K562 (cell line): Measurements from ENCODE around the gene PEDS1. TPM values are rescaled to one million over a fixed set of nuclear protein-coding genes. Genes with fewer than 3 reads are reported as not detected.

Experiments used
- DDX20 ChIP-seq: fragments of 450-650 bp; IDR thresholded peaks from 2 replicates; pipeline ENCODE4 v1.6.1; 2016; ENCODE audit warnings: missing genetic modification characterization, low read depth, mild to moderate bottlenecking, missing compliant biosample characterization, moderate library complexity
- FOXP1 ChIP-seq: sonication (generic); formaldehyde crosslinking; IDR thresholded peaks from 2 replicates; pipeline ENCODE4 v1.8.0; 2022; ENCODE audit warnings: mild to moderate bottlenecking, missing genetic modification reagents
- POLR2G ChIP-seq: fragments of 200-400 bp; formaldehyde crosslinking; IDR thresholded peaks from 2 replicates; pipeline ENCODE4 v1.6.1; 2017; ENCODE audit warnings: low read depth, mild to moderate bottlenecking, antibody characterized with exemption, low read length, moderate library complexity
- RBBP5 ChIP-seq: fragments of 200-600 bp; sonication (generic); IDR thresholded peaks from 2 replicates; pipeline ENCODE4 v1.6.1; 2012; ENCODE audit warnings: borderline replicate concordance, mild to moderate bottlenecking, low read length, control low read depth, inconsistent platforms; ENCODE audit not compliant: insufficient read depth, poor library complexity, severe bottlenecking
- RBM14 ChIP-seq: fragments of 200-400 bp; formaldehyde crosslinking; IDR thresholded peaks from 2 replicates; pipeline ENCODE4 v1.6.1; 2018; ENCODE audit warnings: low read depth, mild to moderate bottlenecking, low read length, moderate library complexity, borderline replicate concordance; ENCODE audit not compliant: insufficient read depth
- TOE1 ChIP-seq, 2 experiments: fragments of 450-650 bp in 1 of 2; sonication (generic) in 1 of 2; formaldehyde crosslinking in 1 of 2; IDR thresholded peaks; 2 replicates each; pipeline versions ENCODE4 v1.7.1 to v1.8.0; 2016 to 2022; ENCODE audit warnings: borderline replicate concordance in 2 of 2, mild to moderate bottlenecking in 2 of 2, antibody characterized with exemption in 1 of 2, inconsistent platforms in 1 of 2, low read depth in 1 of 2, missing genetic modification reagents in 1 of 2, moderate library complexity in 1 of 2
- TRIM24 ChIP-seq, 2 experiments: fragments of 450-650 bp; IDR thresholded peaks; 2 replicates each; pipeline ENCODE4 v1.6.1; 2016
- ZNF134 ChIP-seq: fragments of 250-450 bp; sonication (Bioruptor Pico); conservative IDR thresholded peaks from 2 replicates; pipeline ENCODE4 v1.4.0; 2020
- ZNF165 ChIP-seq: fragments of 250-450 bp; sonication (Bioruptor Pico); IDR thresholded peaks from 2 replicates; pipeline ENCODE4 v1.4.0; 2020; ENCODE audit warnings: borderline replicate concordance
- ZNF766 ChIP-seq: fragments of 200-800 bp; sonication (Bioruptor generic); conservative IDR thresholded peaks from 2 replicates; pipeline ENCODE4 v1.6.1; 2016; ENCODE audit warnings: missing genetic modification characterization, missing compliant biosample characterization
- ZZZ3 ChIP-seq: fragments of 450-650 bp; IDR thresholded peaks from 2 replicates; pipeline ENCODE4 v1.6.1; 2016; ENCODE audit warnings: antibody characterized with exemption, mild to moderate bottlenecking, moderate library complexity
- polyA plus RNA-seq, 8 experiments: library from polyadenylated mRNA; depleted of rRNA in 4 of 8; stranded (reverse) in 5 of 8; unstranded in 3 of 8; fragments of >200 nt; fragmentation: Nextera tagmentation in 2 of 8; fragmentation: Illumina TruSeq in 1 of 8; extraction: Ambion mirVana in 2 of 8; extraction: Trizol in 1 of 8; gene quantifications; 2 replicates each; pipeline versions ENCODE4 v1.2.1 to v1.2.3, GENCODE V29; 2011 to 2014; ENCODE audit warnings: inconsistent platforms in 1 of 8, missing spikeins in 1 of 8
- total RNA-seq, 7 experiments: library from RNA; depleted of rRNA in 6 of 7; stranded (reverse); fragments of >200 nt in 6 of 7; fragmentation: Illumina TruSeq in 2 of 7; extraction: Trizol in 2 of 7; gene quantifications; 2 replicates each; pipeline versions ENCODE4 v1.2.1 to v1.2.3, GENCODE V29; 2011 to 2021; ENCODE audit warnings: low replicate concordance in 1 of 7
- TF ChIP-seq, protein P1 (sequence below): fragments of 250-450 bp; sonication (Bioruptor Pico); IDR thresholded peaks from 2 replicates; pipeline ENCODE4 v1.6.1; 2021; ENCODE audit warnings: mild to moderate bottlenecking
- TF ChIP-seq, protein P2 (sequence below): fragments of 450-650 bp; formaldehyde crosslinking; IDR thresholded peaks from 2 replicates; pipeline ENCODE4 v1.4.0; 2022; ENCODE audit warnings: missing genetic modification characterization
- TF ChIP-seq, protein P3 (sequence below): sonication (generic); formaldehyde crosslinking; IDR thresholded peaks from 2 replicates; pipeline ENCODE4 v1.5.0; 2020; ENCODE audit warnings: missing genetic modification reagents
- TF ChIP-seq, protein P4 (sequence below): IDR thresholded peaks from 3 replicates; pipeline ENCODE4 v1.6.1; 2011; ENCODE audit warnings: borderline replicate concordance, mild to moderate bottlenecking, moderate library complexity; ENCODE audit not compliant: insufficient read length; ENCODE audit errors: extremely low read depth
- TF ChIP-seq, protein P5 (sequence below): fragments of 250-450 bp; sonication (Bioruptor Pico); IDR thresholded peaks from 2 replicates; pipeline ENCODE4 v1.8.0; 2022; ENCODE audit warnings: moderate library complexity, mild to moderate bottlenecking, inconsistent platforms

The PEDS1 gene
- total and polyA plus RNA-seq, 9 of the 15 experiments (the other 6 are each of a cell fraction or from before 2014, with no cell fraction given), result 2.9 to 38.5 (median 24.2) TPM

DNA sequence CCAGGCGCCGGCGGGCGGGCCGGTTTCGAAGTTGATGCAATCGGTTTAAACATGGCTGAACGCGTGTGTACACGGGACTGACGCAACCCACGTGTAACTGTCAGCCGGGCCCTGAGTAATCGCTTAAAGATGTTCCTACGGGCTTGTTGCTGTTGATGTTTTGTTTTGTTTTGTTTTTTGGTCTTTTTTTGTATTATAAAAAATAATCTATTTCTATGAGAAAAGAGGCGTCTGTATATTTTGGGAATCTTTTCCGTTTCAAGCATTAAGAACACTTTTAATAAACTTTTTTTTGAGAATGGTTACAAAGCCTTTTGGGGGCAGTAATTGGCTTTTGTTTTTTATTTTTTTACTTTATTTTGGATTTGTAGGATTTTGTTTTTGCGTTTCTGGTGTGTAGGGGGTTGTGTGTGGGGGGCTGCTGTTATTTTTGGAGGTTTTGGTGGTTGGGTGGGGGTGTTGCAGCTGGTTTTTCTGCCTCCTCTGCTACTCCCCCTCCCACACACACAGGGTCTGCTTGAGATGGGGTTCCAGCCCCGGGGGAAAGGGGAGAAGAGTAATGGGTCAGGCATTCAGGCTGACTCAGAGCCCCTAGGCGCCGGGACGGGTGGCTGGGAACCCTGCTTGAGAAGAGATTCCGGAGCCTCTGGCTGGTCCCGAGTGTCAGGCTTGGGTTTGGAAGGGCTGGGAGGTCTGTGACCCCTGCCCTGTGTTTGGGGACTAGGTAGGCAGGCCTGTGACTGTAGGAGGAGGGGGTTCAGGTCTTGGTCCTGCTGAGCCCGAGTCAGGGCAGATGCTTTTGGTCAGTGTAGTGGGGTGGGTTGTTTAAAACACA lies 39.1 kb upstream of the PEDS1 start (continued):
- TF ChIP-seq, protein P1, sequence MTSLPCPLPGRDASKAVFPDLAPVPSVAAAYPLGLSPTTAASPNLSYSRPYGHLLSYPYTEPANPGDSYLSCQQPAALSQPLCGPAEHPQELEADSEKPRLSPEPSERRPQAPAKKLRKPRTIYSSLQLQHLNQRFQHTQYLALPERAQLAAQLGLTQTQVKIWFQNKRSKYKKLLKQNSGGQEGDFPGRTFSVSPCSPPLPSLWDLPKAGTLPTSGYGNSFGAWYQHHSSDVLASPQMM (CRISPR knock-in tag), result no peak
- TF ChIP-seq, protein P2, sequence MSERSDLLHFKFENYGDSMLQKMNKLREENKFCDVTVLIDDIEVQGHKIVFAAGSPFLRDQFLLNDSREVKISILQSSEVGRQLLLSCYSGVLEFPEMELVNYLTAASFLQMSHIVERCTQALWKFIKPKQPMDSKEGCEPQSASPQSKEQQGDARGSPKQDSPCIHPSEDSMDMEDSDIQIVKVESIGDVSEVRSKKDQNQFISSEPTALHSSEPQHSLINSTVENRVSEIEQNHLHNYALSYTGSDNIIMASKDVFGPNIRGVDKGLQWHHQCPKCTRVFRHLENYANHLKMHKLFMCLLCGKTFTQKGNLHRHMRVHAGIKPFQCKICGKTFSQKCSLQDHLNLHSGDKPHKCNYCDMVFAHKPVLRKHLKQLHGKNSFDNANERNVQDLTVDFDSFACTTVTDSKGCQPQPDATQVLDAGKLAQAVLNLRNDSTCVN (CRISPR knock-in tag), result no peak
- TF ChIP-seq, protein P3, sequence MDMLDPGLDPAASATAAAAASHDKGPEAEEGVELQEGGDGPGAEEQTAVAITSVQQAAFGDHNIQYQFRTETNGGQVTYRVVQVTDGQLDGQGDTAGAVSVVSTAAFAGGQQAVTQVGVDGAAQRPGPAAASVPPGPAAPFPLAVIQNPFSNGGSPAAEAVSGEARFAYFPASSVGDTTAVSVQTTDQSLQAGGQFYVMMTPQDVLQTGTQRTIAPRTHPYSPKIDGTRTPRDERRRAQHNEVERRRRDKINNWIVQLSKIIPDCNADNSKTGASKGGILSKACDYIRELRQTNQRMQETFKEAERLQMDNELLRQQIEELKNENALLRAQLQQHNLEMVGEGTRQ (CRISPR knock-in tag), result 0 out of 2 replicates have a peak, but pooled peaks have one; percentile 14
- TF ChIP-seq RBBP5, result no peak
- peak; percentile 54 to 78 for TF ChIP-seq TRIM24 (IDR thresholded peaks at IDR 0.05)
- TF ChIP-seq ZNF134 (CRISPR knock-in tag), result no peak
- no peak for TF ChIP-seq RBM14
- TF ChIP-seq ZNF165, result no peak
- TF ChIP-seq DDX20, result no peak
- peak; percentile 68 for TF ChIP-seq POLR2G
- TF ChIP-seq, protein P4, sequence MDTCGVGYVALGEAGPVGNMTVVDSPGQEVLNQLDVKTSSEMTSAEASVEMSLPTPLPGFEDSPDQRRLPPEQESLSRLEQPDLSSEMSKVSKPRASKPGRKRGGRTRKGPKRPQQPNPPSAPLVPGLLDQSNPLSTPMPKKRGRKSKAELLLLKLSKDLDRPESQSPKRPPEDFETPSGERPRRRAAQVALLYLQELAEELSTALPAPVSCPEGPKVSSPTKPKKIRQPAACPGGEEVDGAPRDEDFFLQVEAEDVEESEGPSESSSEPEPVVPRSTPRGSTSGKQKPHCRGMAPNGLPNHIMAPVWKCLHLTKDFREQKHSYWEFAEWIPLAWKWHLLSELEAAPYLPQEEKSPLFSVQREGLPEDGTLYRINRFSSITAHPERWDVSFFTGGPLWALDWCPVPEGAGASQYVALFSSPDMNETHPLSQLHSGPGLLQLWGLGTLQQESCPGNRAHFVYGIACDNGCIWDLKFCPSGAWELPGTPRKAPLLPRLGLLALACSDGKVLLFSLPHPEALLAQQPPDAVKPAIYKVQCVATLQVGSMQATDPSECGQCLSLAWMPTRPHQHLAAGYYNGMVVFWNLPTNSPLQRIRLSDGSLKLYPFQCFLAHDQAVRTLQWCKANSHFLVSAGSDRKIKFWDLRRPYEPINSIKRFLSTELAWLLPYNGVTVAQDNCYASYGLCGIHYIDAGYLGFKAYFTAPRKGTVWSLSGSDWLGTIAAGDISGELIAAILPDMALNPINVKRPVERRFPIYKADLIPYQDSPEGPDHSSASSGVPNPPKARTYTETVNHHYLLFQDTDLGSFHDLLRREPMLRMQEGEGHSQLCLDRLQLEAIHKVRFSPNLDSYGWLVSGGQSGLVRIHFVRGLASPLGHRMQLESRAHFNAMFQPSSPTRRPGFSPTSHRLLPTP, result no peak
- TF ChIP-seq ZZZ3, result no peak
- TF ChIP-seq, protein P5, sequence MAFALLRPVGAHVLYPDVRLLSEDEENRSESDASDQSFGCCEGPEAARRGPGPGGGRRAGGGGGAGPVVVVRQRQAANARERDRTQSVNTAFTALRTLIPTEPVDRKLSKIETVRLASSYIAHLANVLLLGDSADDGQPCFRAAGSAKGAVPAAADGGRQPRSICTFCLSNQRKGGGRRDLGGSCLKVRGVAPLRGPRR (CRISPR knock-in tag), result no peak
- no peak for TF ChIP-seq TOE1 (IDR thresholded peaks at IDR 0.05; ENCODE audit: borderline replicate concordance)
- TF ChIP-seq TOE1 (CRISPR knock-in tag; IDR thresholded peaks at IDR 0.05; ENCODE audit: borderline replicate concordance, low read depth), result no peak
- TF ChIP-seq ZNF766 (CRISPR knock-in tag), result 0 out of 2 replicates have a peak, but pooled peaks have one; percentile 39
- no peak for TF ChIP-seq FOXP1 (CRISPR knock-in tag)
